GM23338 (cell line): ENCODE data around the gene DNAJC7. TPM values are rescaled to one million over a fixed set of nuclear protein-coding genes. Genes with fewer than 3 reads are reported as not detected.
"Not testable (repeated sequence)": the region's sequence is repeated elsewhere in the genome, so short reads cannot be mapped to it uniquely, and the experiment has no call there.

Source experiments
- ATAC-seq: fragments of 200-7000 bp; cut with Tn5 transposase; 3 replicates; pipeline ENCODE4 v1.9.1; 2020
- DNase-seq: peaks from one replicate; pipeline ENCODE4 v3.0.0-alpha.2; 2015; ENCODE audit warnings: low spot score
- H2AFZ ChIP-seq: fragments of 200-600 bp; sonication (generic); 2 replicates; pipeline ENCODE4 v1.8.0; 2016; ENCODE audit warnings: antibody characterized with exemption, mild to moderate bottlenecking, moderate library complexity
- H3F3A ChIP-seq: fragments of 200-600 bp; sonication (generic); replicated peaks from 2 replicates; pipeline ENCODE4 v1.8.0; 2017; ENCODE audit warnings: antibody characterized with exemption, mixed run types, low read depth
- H3K27ac ChIP-seq: fragments of 200-600 bp; sonication (generic); 2 replicates; pipeline ENCODE4 v1.6.1; 2016; ENCODE audit warnings: low read depth
- H3K27me3 ChIP-seq: fragments of 200-600 bp; sonication (generic); 2 replicates; pipeline ENCODE4 v1.8.0; 2016; ENCODE audit warnings: mild to moderate bottlenecking, mixed run types, moderate library complexity; ENCODE audit not compliant: insufficient read depth
- H3K36me3 ChIP-seq: fragments of 200-600 bp; sonication (generic); 2 replicates; pipeline ENCODE4 v1.8.0; 2016; ENCODE audit warnings: mild to moderate bottlenecking; ENCODE audit not compliant: insufficient read depth
- H3K4me1 ChIP-seq: fragments of 200-600 bp; sonication (generic); 2 replicates; pipeline ENCODE4 v1.8.0; 2016; ENCODE audit warnings: mild to moderate bottlenecking, moderate library complexity; ENCODE audit not compliant: insufficient read depth
- H3K4me2 ChIP-seq: fragments of 200-600 bp; sonication (generic); 2 replicates; pipeline ENCODE4 v1.7.1; 2017; ENCODE audit warnings: mixed run types
- H3K4me3 ChIP-seq: fragments of 200-600 bp; sonication (generic); 2 replicates; pipeline ENCODE4 v1.6.1; 2016; ENCODE audit warnings: mixed run types
- H3K79me2 ChIP-seq: fragments of 200-600 bp; sonication (generic); replicated peaks from 2 replicates; pipeline ENCODE4 v1.8.0; 2017; ENCODE audit warnings: mild to moderate bottlenecking; ENCODE audit not compliant: insufficient read depth
- H3K9me2 ChIP-seq: fragments of 200-600 bp; sonication (generic); 2 replicates; pipeline ENCODE4 v1.8.0; 2017; ENCODE audit not compliant: insufficient read depth
- H4K20me1 ChIP-seq: fragments of 200-600 bp; sonication (generic); replicated peaks from 2 replicates; pipeline ENCODE4 v1.8.0; 2017; ENCODE audit warnings: mild to moderate bottlenecking; ENCODE audit not compliant: insufficient read depth
- H3K27ac Mint-ChIP-seq: 2 replicates; pipeline ENCODE4 v1.8.0; 2020; ENCODE audit warnings: inconsistent platforms, mild to moderate bottlenecking, moderate library complexity, mixed read lengths
- H3K27me3 Mint-ChIP-seq: 3 replicates; pipeline ENCODE4 v1.8.0; 2022; ENCODE audit warnings: low read depth, mild to moderate bottlenecking, moderate library complexity, mixed read lengths, inconsistent platforms; ENCODE audit not compliant: insufficient read depth, poor library complexity
- H3K36me3 Mint-ChIP-seq: 3 replicates; pipeline ENCODE4 v1.8.0; 2021; ENCODE audit warnings: low read depth, mild to moderate bottlenecking, inconsistent platforms, moderate library complexity, mixed read lengths
- H3K4me1 Mint-ChIP-seq: 3 replicates; pipeline ENCODE4 v1.8.0; 2020; ENCODE audit warnings: mild to moderate bottlenecking, inconsistent platforms, mixed read lengths
- H3K4me3 Mint-ChIP-seq: 3 replicates; pipeline ENCODE4 v1.8.0; 2021; ENCODE audit warnings: moderate library complexity, mild to moderate bottlenecking, inconsistent platforms, mixed read lengths
- H3K9me3 Mint-ChIP-seq: 3 replicates; pipeline ENCODE4 v1.8.0; 2020; ENCODE audit warnings: moderate library complexity, mild to moderate bottlenecking, inconsistent platforms, mixed read lengths
- CREB1 ChIP-seq: fragments of 250-450 bp; sonication (Bioruptor Pico); IDR thresholded peaks from 2 replicates; pipeline ENCODE4 v1.5.0; 2020; ENCODE audit warnings: low read depth, mild to moderate bottlenecking, moderate library complexity
- EZH2phosphoT487 ChIP-seq: fragments of 200-600 bp; sonication (generic); IDR thresholded peaks from one replicate; pipeline ENCODE4 v1.8.1; 2018; ENCODE audit warnings: antibody characterized with exemption; ENCODE audit not compliant: unreplicated experiment
- JUNB ChIP-seq: IDR thresholded peaks from one replicate; pipeline ENCODE4 v1.6.1; 2016; ENCODE audit warnings: antibody characterized with exemption; ENCODE audit not compliant: unreplicated experiment
- NANOG ChIP-seq: IDR thresholded peaks from 2 replicates; pipeline ENCODE4 v1.6.1; 2016; ENCODE audit warnings: antibody characterized with exemption, borderline replicate concordance
- ZNF114 ChIP-seq: fragments of 250-450 bp; sonication (Bioruptor Pico); IDR thresholded peaks from 2 replicates; pipeline ENCODE4 v1.5.0; 2020; ENCODE audit warnings: mild to moderate bottlenecking, moderate library complexity
- ZNF331 ChIP-seq: fragments of 250-450 bp; sonication (Bioruptor Pico); IDR thresholded peaks from 2 replicates; pipeline ENCODE4 v1.5.0; 2020; ENCODE audit warnings: low read depth, mild to moderate bottlenecking, moderate library complexity
- ZNF462 ChIP-seq: fragments of 250-450 bp; sonication (Bioruptor Pico); IDR thresholded peaks from 2 replicates; pipeline ENCODE4 v1.5.0; 2020; ENCODE audit warnings: mild to moderate bottlenecking, moderate library complexity
- polyA plus RNA-seq: library from polyadenylated mRNA; unstranded; fragments of >200 nt; fragmentation: Nextera tagmentation; extraction: Ambion mirVana; gene quantifications from 2 replicates; pipeline ENCODE4 v1.2.1, GENCODE V29; 2016
- total RNA-seq: library from RNA; depleted of rRNA; stranded (reverse); fragments of >200 nt; shearing (Covaris generic); gene quantifications from 2 replicates; pipeline ENCODE4 v1.2.3, GENCODE V29; 2014

The DNAJC7 gene
- total and polyA plus RNA-seq, 2 experiments from 2014 or later: 139 to 141 TPM

GRCh38 chr17:42023524-42024349 is 6.5 kb upstream of the DNAJC7 start:
- H3K4me2 ChIP-seq: no peak overlapping the region
- Mint-ChIP-seq H3K27me3 (peaks cover 13% of the 10 kb centered on the region), H3K4me1 (peaks cover 45% of the 10 kb centered on the region), H3K27ac (no peak overlapping the region), H3K9me3 (peaks cover 2% of the 10 kb centered on the region; the same call in 1 of the 3 replicates), H3K4me3 (no peak overlapping the region; the same call in 2 of the 3 replicates), H3K36me3 (peaks cover 38% of the 10 kb centered on the region)
- H3K36me3 ChIP-seq: peaks cover 6% of the 10 kb centered on the region
- H3K4me3 ChIP-seq: no peak overlapping the region
- peaks cover 12% of the 10 kb centered on the region for H3K4me1 ChIP-seq
- H3K27me3 ChIP-seq: no peaks in the 10 kb centered on the region
- no peak overlapping the region for H2AFZ ChIP-seq
- peaks cover 16% of the 10 kb centered on the region for H3K79me2 ChIP-seq
- no peak overlapping the region for H3K27ac ChIP-seq
- DNase-seq: no peak
- no peak for ATAC-seq
- peaks cover 9% of the 10 kb centered on the region; the same call in 1 of the 2 replicates for H4K20me1 ChIP-seq
- H3F3A ChIP-seq: peaks cover 42% of the 10 kb centered on the region
- peaks cover 9% of the 10 kb centered on the region for H3K9me2 ChIP-seq
- TF ChIP-seq ZNF114 (CRISPR knock-in tag) (no peak), CREB1 (CRISPR knock-in tag) (no peak), NANOG (no peak), ZNF331 (CRISPR knock-in tag) (no peak)

GRCh38 chr17:42020845-42021244 is 3.6 kb upstream of the DNAJC7 start:
- peak overlapping the region; percentile 99 for H3K4me2 ChIP-seq
- H3K36me3 Mint-ChIP-seq: peaks cover 51% of the 10 kb centered on the region
- not testable (repeated sequence) for H3K9me3 Mint-ChIP-seq, H3K27ac Mint-ChIP-seq, H2AFZ ChIP-seq, H3K27me3 ChIP-seq, H4K20me1 ChIP-seq, H3K36me3 ChIP-seq, ATAC-seq, H3K9me2 ChIP-seq, DNase-seq
- H3K4me1 Mint-ChIP-seq: peaks cover 37% of the 10 kb centered on the region
- peak overlapping the region; percentile 48; the same call in 1 of the 2 replicates for H3K27ac ChIP-seq
- H3K4me3 Mint-ChIP-seq: peak overlapping the region; percentile 99
- peaks cover 10% of the 10 kb centered on the region for H3K27me3 Mint-ChIP-seq
- H3K79me2 ChIP-seq: peaks cover 28% of the 10 kb centered on the region
- H3K4me1 ChIP-seq: peaks cover 13% of the 10 kb centered on the region
- H3K4me3 ChIP-seq: peak overlapping the region; percentile 99
- H3F3A ChIP-seq: peaks cover 50% of the 10 kb centered on the region

- Mint-ChIP-seq H3K36me3 (peaks cover 57% of the 10 kb centered on the region), H3K27me3 (peaks cover 11% of the 10 kb centered on the region), H3K27ac (peak within 1 kb of the TSS; percentile 80), H3K9me3 (peaks cover 2% of the 10 kb centered on the region; the same call in 1 of the 3 replicates), H3K4me1 (peaks cover 38% of the 10 kb centered on the region), H3K4me3 (peak within 1 kb of the TSS; percentile 99)
- Histone ChIP-seq H4K20me1 (peaks cover 9% of the 10 kb centered on the region; the same call in 1 of the 2 replicates), H3K4me3 (peak within 1 kb of the TSS; percentile 99), H3K9me2 (peaks cover 9% of the 10 kb centered on the region), H3K4me1 (peaks cover 16% of the 10 kb centered on the region), H3K27ac (peak within 1 kb of the TSS; percentile 81), H3K27me3 (no peaks in the 10 kb centered on the region), H3K4me2 (peak within 1 kb of the TSS; percentile 99), H3F3A (peaks cover 50% of the 10 kb centered on the region), H3K79me2 (peaks cover 39% of the 10 kb centered on the region), H2AFZ (peak within 1 kb of the TSS; percentile 66), H3K36me3 (peaks cover 6% of the 10 kb centered on the region)
- DNase-seq (peak; percentile 96), ATAC-seq (peak; percentile 72)
- no peak for TF ChIP-seq EZH2phosphoT487
- no peak for TF ChIP-seq ZNF331 (CRISPR knock-in tag)
- TF ChIP-seq JUNB: no peak
- TF ChIP-seq ZNF462 (CRISPR knock-in tag): peak; percentile 96
- no peak for TF ChIP-seq NANOG
Observed at GRCh38 chr17:42019509-42020404, 2.5 kb upstream of the DNAJC7 start, which contains the start of gene NKIRAS2. TSS of gene NKIRAS2 (plus strand) at chr17:42020090. CDS start at chr17:42021578, 1,488 bp downstream.
